Stimulated activated naive CD8-positive, alpha-beta T cell treated with anti-CD3 and anti-CD28 coated beads, Interleukin-15, Interleukin-2, amounts not matched to agents 100 ng/mL and 50 ng/mL, for 24 hours (primary cell): ENCODE results near the gene COX19.
"Not testable (repeated sequence)": the region's sequence is repeated elsewhere in the genome, so short reads cannot be mapped to it uniquely, and the experiment has no call there.

Source experiments
- H3K27ac Mint-ChIP-seq: one replicate; pipeline ENCODE4 v1.8.0; 2021; ENCODE audit warnings: mild to moderate bottlenecking, mixed read lengths
- H3K27me3 Mint-ChIP-seq: one replicate; pipeline ENCODE4 v1.8.0; 2021; ENCODE audit warnings: mixed read lengths
- H3K36me3 Mint-ChIP-seq: one replicate; pipeline ENCODE4 v1.8.0; 2021; ENCODE audit warnings: low read depth, mixed read lengths
- H3K4me1 Mint-ChIP-seq: one replicate; pipeline ENCODE4 v1.8.0; 2021; ENCODE audit warnings: low read depth, mixed read lengths
- H3K4me3 Mint-ChIP-seq: one replicate; pipeline ENCODE4 v1.8.0; 2021; ENCODE audit warnings: mild to moderate bottlenecking, mixed read lengths
- H3K9me3 Mint-ChIP-seq: one replicate; pipeline ENCODE4 v1.8.0; 2021; ENCODE audit warnings: mixed read lengths

COX19 gene

GRCh38 chr7:1015196-1016121, 40.1 kb upstream of the COX19 start:
- peaks cover 6% of the 10 kb centered on the region for H3K4me1 Mint-ChIP-seq
- peaks cover 4% of the 10 kb centered on the region for H3K36me3 Mint-ChIP-seq
- no peaks in the 10 kb centered on the region for H3K9me3 Mint-ChIP-seq
- no peaks in the 10 kb centered on the region for H3K27me3 Mint-ChIP-seq
- no peak overlapping the region for H3K27ac Mint-ChIP-seq
- no peak overlapping the region for H3K4me3 Mint-ChIP-seq

GRCh38 chr7:1014681-1015080, 39.3 kb upstream of the COX19 start:
- H3K9me3 Mint-ChIP-seq, result no peaks in the 10 kb centered on the region
- H3K27ac Mint-ChIP-seq, result no peak overlapping the region
- no peaks in the 10 kb centered on the region for H3K27me3 Mint-ChIP-seq
- peaks cover 4% of the 10 kb centered on the region for H3K36me3 Mint-ChIP-seq
- no peak overlapping the region for H3K4me3 Mint-ChIP-seq
- H3K4me1 Mint-ChIP-seq, result peaks cover 6% of the 10 kb centered on the region

- Mint-ChIP-seq H3K36me3 (peaks cover 5% of the 10 kb centered on the region), H3K9me3 (no peaks in the 10 kb centered on the region), H3K27ac (no peak overlapping the region), H3K4me1 (peaks cover 6% of the 10 kb centered on the region), H3K27me3 (no peaks in the 10 kb centered on the region), H3K4me3 (no peak overlapping the region)
Observed at GRCh38 chr7:1013581-1013980, 38.2 kb upstream of the COX19 start.

GRCh38 chr7:1012716-1013095, 37.4 kb upstream of the COX19 start:
- Mint-ChIP-seq H3K4me3 (no peak overlapping the region), H3K27me3 (no peaks in the 10 kb centered on the region)

GRCh38 chr7:1012004-1012715, 36.8 kb upstream of the COX19 start:
- H3K36me3 Mint-ChIP-seq, result peaks cover 4% of the 10 kb centered on the region
- H3K27ac Mint-ChIP-seq, result no peak overlapping the region
- H3K27me3 Mint-ChIP-seq, result no peaks in the 10 kb centered on the region
- peaks cover 6% of the 10 kb centered on the region for H3K4me1 Mint-ChIP-seq
- H3K9me3 Mint-ChIP-seq, result no peaks in the 10 kb centered on the region
- H3K4me3 Mint-ChIP-seq, result no peak overlapping the region

More at GRCh38 chr7:1012716-1013095, 37.4 kb upstream of the COX19 start:
- no peaks in the 10 kb centered on the region for H3K9me3 Mint-ChIP-seq
- peaks cover 6% of the 10 kb centered on the region for H3K4me1 Mint-ChIP-seq
- H3K27ac Mint-ChIP-seq, result no peak overlapping the region
- H3K36me3 Mint-ChIP-seq, result peaks cover 4% of the 10 kb centered on the region

- H3K4me3 Mint-ChIP-seq, result peak overlapping the region; percentile 17
- peaks cover 4% of the 10 kb centered on the region for H3K36me3 Mint-ChIP-seq
- H3K27ac Mint-ChIP-seq, result peak overlapping the region; percentile 85
- peaks cover 6% of the 10 kb centered on the region for H3K4me1 Mint-ChIP-seq
- H3K27me3 Mint-ChIP-seq, result no peaks in the 10 kb centered on the region
- no peaks in the 10 kb centered on the region for H3K9me3 Mint-ChIP-seq
Observed at GRCh38 chr7:1011297-1012003, 36.1 kb upstream of the COX19 start.

GRCh38 chr7:1010226-1010625, 34.9 kb upstream of the COX19 start:
- H3K9me3 Mint-ChIP-seq, result no peaks in the 10 kb centered on the region
- peaks cover 4% of the 10 kb centered on the region for H3K36me3 Mint-ChIP-seq
- peaks cover 6% of the 10 kb centered on the region for H3K4me1 Mint-ChIP-seq
- H3K27me3 Mint-ChIP-seq, result no peaks in the 10 kb centered on the region
- H3K27ac Mint-ChIP-seq, result no peak overlapping the region
- H3K4me3 Mint-ChIP-seq, result no peak overlapping the region

GRCh38 chr7:1009747-1010146, 34.4 kb upstream of the COX19 start:
- Mint-ChIP-seq H3K27ac (no peak overlapping the region), H3K4me1 (peaks cover 6% of the 10 kb centered on the region)

GRCh38 chr7:1008733-1009363, 33.5 kb upstream of the COX19 start:
- Mint-ChIP-seq H3K27ac (no peak overlapping the region), H3K4me1 (peaks cover 9% of the 10 kb centered on the region), H3K9me3 (no peaks in the 10 kb centered on the region), H3K4me3 (no peak overlapping the region), H3K27me3 (no peaks in the 10 kb centered on the region), H3K36me3 (peaks cover 4% of the 10 kb centered on the region)

More at GRCh38 chr7:1009747-1010146, 34.4 kb upstream of the COX19 start:
- Mint-ChIP-seq H3K4me3 (no peak overlapping the region), H3K27me3 (no peaks in the 10 kb centered on the region), H3K36me3 (peaks cover 4% of the 10 kb centered on the region), H3K9me3 (no peaks in the 10 kb centered on the region)

- H3K27ac Mint-ChIP-seq, result no peak overlapping the region
- no peak overlapping the region for H3K4me3 Mint-ChIP-seq
- H3K36me3 Mint-ChIP-seq, result peaks cover 4% of the 10 kb centered on the region
- H3K9me3 Mint-ChIP-seq, result no peaks in the 10 kb centered on the region
- no peaks in the 10 kb centered on the region for H3K27me3 Mint-ChIP-seq
- H3K4me1 Mint-ChIP-seq, result peaks cover 9% of the 10 kb centered on the region
Observed at GRCh38 chr7:1007901-1008300, 32.6 kb upstream of the COX19 start.

GRCh38 chr7:1005303-1005702, 30.0 kb upstream of the COX19 start:
- Mint-ChIP-seq H3K27me3 (no peaks in the 10 kb centered on the region), H3K27ac (no peak overlapping the region), H3K36me3 (peaks cover 4% of the 10 kb centered on the region), H3K4me1 (peaks cover 3% of the 10 kb centered on the region), H3K4me3 (no peak overlapping the region), H3K9me3 (no peaks in the 10 kb centered on the region)

GRCh38 chr7:1004018-1004852, 28.9 kb upstream of the COX19 start:
- H3K27ac Mint-ChIP-seq, result no peak overlapping the region
- no peak overlapping the region for H3K4me3 Mint-ChIP-seq
- H3K9me3 Mint-ChIP-seq, result no peaks in the 10 kb centered on the region
- H3K27me3 Mint-ChIP-seq, result no peaks in the 10 kb centered on the region
- H3K4me1 Mint-ChIP-seq, result peaks cover 3% of the 10 kb centered on the region
- peaks cover 4% of the 10 kb centered on the region for H3K36me3 Mint-ChIP-seq

- H3K9me3 Mint-ChIP-seq, H3K4me3 Mint-ChIP-seq, H3K27ac Mint-ChIP-seq, H3K36me3 Mint-ChIP-seq, H3K27me3 Mint-ChIP-seq, H3K4me1 Mint-ChIP-seq: not testable (repeated sequence)
Observed at GRCh38 chr7:1002445-1002844, 27.1 kb upstream of the COX19 start.

GRCh38 chr7:1002026-1002425, 26.7 kb upstream of the COX19 start:
- not testable (repeated sequence) for H3K27me3 Mint-ChIP-seq, H3K27ac Mint-ChIP-seq, H3K4me1 Mint-ChIP-seq, H3K9me3 Mint-ChIP-seq, H3K36me3 Mint-ChIP-seq, H3K4me3 Mint-ChIP-seq
